Measurements from ENCODE around the gene SYNPO2.

SYNPO2 gene

DNA sequence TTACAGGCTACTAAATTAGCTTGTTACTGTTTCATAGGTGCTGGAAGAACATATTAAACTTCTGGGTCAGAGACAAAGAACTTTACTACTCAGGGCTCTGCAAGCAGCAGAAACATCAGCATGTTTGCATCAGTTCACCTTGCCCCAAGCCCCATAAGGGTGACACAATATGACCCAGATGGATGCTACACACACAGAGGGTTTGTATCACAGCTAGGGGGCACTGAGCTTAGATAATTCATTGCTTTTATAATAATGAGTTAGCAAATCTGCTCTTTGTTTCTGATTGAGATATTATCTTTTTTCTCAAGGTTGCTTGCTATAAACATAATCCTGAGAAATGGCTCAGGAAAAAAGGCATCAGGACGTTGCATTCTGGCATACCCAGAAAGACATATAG is 4.8 kb upstream of the SYNPO2 start:
- no peak for FAIRE-seq

DNA sequence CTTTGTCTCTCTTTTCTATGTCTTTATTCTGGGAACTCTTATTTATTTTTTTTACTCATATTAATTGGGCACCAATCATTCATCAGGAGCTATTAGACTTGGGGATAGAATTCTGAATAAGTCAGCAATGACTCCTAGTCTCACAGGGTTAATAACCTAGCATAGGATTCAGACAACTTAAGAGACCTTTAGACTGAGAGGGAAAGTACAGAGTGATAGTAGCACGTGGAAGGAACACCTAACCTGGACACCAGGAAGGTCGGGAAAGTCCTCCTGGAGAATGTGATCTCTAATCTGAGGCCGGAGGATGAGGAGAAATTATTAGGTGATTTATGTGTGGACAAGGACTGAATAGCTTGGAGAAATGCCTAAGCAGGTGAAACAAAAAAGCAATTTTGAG is 3.9 kb upstream of the SYNPO2 start:
- no peak for FAIRE-seq

- FAIRE-seq = no peak
Measured at GRCh38 chr4:118889312-118889691, 648 bp downstream of the SYNPO2 start.

DNA sequence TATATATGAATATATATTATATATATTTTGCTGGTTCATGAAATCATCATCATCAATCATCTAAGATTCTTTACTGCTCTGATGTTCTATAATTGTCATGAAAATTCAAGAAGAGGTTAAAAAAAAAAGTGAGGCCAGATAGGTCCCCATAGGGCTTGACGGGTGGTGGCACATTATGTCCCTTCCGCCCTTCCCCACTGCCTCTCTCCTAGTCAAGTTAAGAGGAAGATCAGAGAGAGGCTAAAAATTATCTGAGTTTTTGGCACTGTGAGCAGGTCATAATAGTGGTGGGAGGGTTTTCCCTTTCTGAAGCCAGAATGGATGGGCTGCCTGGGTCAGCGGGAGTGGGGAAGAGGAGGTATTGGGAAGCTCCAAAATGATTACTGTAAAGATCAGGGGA is 5.4 kb downstream of the SYNPO2 start:
- FAIRE-seq = no peak

GRCh38 chr4:118898221-118898620 is 9.6 kb downstream of the SYNPO2 start:
- no peak for FAIRE-seq

- FAIRE-seq = no peak
Measured at GRCh38 chr4:118898684-118899138, 10.1 kb downstream of the SYNPO2 start.

DNA sequence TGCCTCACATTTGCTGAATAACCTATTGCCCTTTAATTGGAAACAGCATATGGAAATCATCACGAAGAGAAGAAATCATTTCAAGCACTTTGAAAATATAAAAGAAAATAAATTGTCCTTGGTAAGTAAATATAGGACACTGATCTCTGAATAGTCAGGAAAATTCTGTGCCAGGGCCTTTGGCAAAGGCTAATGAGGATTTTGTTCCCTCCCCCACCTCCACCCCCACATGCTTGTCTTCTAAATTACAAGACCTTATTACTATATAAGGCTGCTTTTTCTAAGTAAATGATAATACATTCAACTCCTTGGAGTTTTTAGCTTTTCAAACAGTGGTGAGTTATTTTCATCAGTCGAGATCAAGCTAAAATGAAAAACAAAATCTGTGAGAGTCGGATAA is 15.8 kb downstream of the SYNPO2 start:
- FAIRE-seq = no peak

- FAIRE-seq = no peak
Measured at GRCh38 chr4:118904935-118905334, 16.3 kb downstream of the SYNPO2 start.

- FAIRE-seq = no peak
Measured at GRCh38 chr4:118905566-118905965, 16.9 kb downstream of the SYNPO2 start.

- FAIRE-seq = no peak
Measured at GRCh38 chr4:118909173-118909956, 20.7 kb downstream of the SYNPO2 start.

DNA sequence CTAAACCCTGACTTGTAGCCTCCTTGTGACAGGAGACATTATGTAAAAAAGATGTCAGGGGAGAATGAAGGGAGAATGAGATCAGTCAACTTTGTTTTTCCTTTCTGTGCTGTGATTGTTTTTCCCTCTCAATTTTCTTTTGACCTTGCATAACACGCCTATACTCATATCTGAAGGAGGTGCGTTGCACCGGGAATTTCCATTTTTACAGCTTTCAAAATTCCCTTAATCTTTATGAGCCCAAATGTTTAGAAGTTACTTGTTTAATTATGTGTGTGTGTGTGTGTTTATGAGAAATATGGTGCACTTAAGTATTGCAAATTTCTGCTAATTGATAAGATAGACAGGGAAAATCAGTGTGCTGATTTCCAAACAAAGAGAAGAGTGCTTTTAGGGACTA is 21.6 kb downstream of the SYNPO2 start:
- FAIRE-seq = no peak

- FAIRE-seq = no peak
Measured at GRCh38 chr4:118911238-118911703, 22.6 kb downstream of the SYNPO2 start.

DNA sequence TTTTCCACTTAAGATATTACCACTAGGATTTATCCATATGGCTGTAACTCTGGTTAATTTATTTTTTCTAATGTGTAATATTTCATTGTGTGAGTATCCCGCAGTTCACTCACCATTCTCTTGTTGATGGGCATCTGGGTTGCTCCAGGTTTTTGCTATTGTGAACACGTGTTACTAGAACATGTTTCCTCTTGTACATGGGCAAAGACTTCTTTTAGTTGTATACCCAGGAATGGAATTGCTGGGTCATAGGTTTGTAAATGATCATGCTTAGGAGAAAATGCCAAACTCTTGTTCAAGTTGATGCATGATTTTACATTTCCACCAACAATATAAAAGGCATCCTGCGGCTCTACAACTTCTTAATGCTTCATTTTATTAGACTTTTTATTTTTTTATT is 26.8 kb downstream of the SYNPO2 start:
- FAIRE-seq = no peak

GRCh38 chr4:118916691-118917289 is 28.1 kb downstream of the SYNPO2 start:
- FAIRE-seq = no peak

DNA sequence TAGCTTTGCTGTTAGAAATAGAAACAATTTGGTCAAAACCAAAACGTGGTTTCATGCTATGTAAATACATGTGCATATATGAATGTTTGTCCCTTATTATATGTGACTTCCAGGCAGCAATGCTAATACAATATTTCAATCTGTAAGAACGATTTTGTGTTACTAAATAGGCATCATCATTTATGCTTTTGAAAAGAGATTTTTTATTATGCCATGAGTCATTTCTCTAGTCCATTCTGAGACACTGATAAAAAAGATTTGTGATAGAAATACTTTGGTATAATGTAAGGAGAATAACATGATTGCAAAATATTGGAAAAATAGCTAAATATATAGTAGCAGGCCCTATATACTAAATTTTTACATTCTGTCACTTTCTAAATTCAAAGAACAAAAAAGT is 28.9 kb downstream of the SYNPO2 start:
- FAIRE-seq = no peak

DNA sequence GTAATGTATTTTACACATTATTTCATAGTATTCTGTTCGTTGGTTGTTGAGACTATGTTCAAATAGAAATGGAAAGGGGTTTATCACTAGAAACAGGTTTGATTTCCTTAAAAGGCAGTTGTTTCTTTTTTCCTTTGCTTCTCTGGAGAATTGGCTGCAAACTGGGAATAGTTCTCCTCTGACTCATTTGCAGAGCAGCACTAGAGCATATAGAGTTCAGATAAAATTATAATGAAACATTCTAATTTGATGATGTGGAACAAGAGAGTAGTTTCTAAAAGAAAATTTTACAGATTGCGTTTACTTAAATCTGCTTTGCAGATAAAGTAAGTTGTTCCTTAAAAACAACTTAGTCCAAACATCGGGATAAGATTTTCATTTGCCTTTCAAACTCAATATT is 29.7 kb downstream of the SYNPO2 start:
- FAIRE-seq = no peak

GRCh38 chr4:118920247-118920646 is 31.6 kb downstream of the SYNPO2 start:
- no peak for FAIRE-seq

GRCh38 chr4:118921786-118922185 is 33.1 kb downstream of the SYNPO2 start:
- no peak for FAIRE-seq

DNA sequence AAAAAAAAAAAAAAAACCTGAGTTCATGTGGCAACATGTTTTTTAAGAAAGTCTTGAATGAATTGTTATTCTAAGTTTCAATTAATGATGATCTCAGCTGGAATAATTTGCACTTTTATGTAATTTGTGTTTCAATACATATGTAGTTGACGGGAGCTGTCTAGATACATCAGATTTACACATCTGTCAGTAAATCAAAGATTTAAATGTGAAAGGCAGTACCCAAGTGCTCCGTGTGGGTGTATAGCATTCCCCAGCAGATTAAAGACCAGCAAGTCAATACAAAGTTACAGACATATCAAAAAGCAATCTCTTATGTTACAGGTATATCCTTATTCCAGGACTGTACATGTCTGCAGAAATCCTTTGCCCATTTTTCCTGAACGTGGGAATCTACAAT is 35.2 kb downstream of the SYNPO2 start:
- FAIRE-seq = no peak

DNA sequence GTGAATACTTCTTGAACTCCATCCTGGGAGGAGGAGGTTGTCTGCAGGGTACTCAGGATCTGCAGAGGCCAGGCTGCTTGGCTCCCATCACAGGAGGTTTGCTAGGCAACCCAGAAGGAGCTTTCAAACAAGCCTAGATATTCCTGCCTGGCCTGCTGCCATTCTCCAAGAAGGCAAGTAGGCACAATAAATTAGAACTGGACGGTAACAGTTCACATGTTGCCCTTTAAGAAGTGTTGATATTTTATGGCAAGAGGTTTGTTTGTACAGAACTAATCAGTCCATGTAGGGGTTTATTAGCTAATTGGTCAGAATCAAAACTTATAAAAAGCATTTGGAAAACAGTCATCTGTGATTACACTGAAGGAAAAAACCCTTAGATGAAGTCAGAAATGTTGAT is 39.3 kb downstream of the SYNPO2 start:
- no peak for FAIRE-seq

DNA sequence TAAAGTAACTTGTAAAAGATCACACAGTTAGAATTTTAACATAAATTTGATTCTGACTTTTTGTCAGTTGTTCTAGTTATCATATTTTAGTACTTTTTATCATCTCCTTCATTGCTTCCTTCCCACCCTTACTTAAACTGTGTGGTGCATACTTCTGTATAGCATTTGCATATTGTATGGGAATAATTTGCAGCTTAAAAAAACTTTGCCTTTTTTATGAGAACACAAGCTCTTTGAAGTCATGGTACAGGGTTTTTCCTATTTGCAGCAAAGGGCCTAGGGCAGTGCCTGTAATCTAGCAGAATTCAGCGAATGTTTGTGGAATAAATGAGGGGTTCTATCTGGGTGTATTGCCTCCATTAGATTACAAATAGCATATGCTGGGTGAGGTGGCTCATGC is 41.6 kb downstream of the SYNPO2 start:
- no peak for FAIRE-seq

GRCh38 chr4:118931786-118932185 is 43.1 kb downstream of the SYNPO2 start:
- no peak for FAIRE-seq

DNA sequence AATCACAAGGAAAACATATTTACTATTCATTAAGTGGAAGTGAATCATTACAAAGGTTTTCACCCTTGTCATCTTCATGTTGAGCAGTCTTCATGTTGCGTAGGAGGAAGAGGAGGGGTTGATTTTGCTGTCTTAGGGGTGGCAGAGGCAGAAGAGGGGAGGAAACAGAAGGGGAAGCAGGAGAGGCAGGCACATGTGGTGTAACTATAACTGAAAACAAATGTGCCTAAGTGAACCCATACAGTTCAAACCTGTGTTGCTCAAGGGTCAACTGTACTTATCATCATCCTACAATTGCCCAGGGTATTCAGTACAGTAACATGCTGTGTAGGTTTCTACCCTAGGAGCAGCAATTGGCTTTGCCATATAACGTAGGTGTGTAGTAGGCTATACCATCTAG is 47.2 kb downstream of the SYNPO2 start:
- no peak for FAIRE-seq

DNA sequence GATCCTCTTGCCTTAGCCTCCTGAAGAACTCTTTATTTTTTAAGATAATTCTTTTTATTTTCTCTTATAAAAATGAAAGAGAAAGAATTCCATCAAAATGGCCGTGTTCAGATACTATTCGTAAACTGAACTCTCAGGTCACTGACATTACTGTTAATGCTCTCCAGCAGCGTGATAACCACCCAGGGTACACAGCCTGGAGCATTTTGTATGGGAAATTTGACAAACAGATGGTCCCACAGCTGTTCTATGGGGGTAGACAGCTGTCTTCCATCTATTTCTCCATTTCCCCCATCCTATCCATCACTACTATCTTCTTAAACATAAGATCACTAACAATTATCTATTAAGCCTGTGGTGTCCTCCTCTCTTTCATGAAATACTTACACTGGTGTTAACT is 47.8 kb downstream of the SYNPO2 start:
- FAIRE-seq = no peak
